Inflammatory macrophage treated with lipopolysaccharide for 1 hour (primary cell): ENCODE results near the gene IPO8.
"Not testable (repeated sequence)": the region's sequence is repeated elsewhere in the genome, so short reads cannot be mapped to it uniquely, and the experiment has no call there.

ENCODE experiments used
- DNase-seq, 2 donors: peaks; one replicate each; pipeline ENCODE4 v3.0.0-alpha.2; 2020 to 2022

The IPO8 gene

GRCh38 chr12:30603129-30603528, 92.5 kb downstream of the IPO8 start:
- DNase-seq = no peak

- DNase-seq = no peak
Observed at GRCh38 chr12:30602678-30603077, 93.0 kb downstream of the IPO8 start.

- DNase-seq = no peak
Observed at GRCh38 chr12:30599608-30600007, 96.1 kb downstream of the IPO8 start.

GRCh38 chr12:30598889-30599288, 96.8 kb downstream of the IPO8 start:
- DNase-seq = no peak

GRCh38 chr12:30595742-30596141, 99.9 kb downstream of the IPO8 start:
- DNase-seq = no peak

- no peak for DNase-seq
Observed at GRCh38 chr12:30594509-30594908, 101.2 kb downstream of the IPO8 start.

- not testable (repeated sequence) for DNase-seq
Observed at GRCh38 chr12:30588572-30588971, 107.1 kb downstream of the IPO8 start.

- no peak for DNase-seq
Observed at GRCh38 chr12:30587782-30588181, 107.9 kb downstream of the IPO8 start.

GRCh38 chr12:30585877-30586276, 109.8 kb downstream of the IPO8 start:
- DNase-seq = no peak

GRCh38 chr12:30582943-30583342, 112.7 kb downstream of the IPO8 start:
- DNase-seq = no peak

GRCh38 chr12:30580344-30580743, 115.3 kb downstream of the IPO8 start:
- DNase-seq = no peak
